HT1080 (cell line): ENCODE data around the gene ADAMTS1. TPM values are rescaled to one million over a fixed set of nuclear protein-coding genes. Genes with fewer than 3 reads are reported as not detected.

Source experiments
- DNase-seq: peaks from one replicate; pipeline ENCODE4 v3.0.0-alpha.2; 2015; ENCODE audit warnings: low read depth
- total RNA-seq: library from RNA; depleted of rRNA; stranded (reverse); fragments of >200 nt; shearing (Covaris generic); gene quantifications from 2 replicates; pipeline ENCODE4 v1.2.3, GENCODE V29; 2014

The ADAMTS1 gene
- total RNA-seq, 1 experiment from 2014 or later = not detected

DNA sequence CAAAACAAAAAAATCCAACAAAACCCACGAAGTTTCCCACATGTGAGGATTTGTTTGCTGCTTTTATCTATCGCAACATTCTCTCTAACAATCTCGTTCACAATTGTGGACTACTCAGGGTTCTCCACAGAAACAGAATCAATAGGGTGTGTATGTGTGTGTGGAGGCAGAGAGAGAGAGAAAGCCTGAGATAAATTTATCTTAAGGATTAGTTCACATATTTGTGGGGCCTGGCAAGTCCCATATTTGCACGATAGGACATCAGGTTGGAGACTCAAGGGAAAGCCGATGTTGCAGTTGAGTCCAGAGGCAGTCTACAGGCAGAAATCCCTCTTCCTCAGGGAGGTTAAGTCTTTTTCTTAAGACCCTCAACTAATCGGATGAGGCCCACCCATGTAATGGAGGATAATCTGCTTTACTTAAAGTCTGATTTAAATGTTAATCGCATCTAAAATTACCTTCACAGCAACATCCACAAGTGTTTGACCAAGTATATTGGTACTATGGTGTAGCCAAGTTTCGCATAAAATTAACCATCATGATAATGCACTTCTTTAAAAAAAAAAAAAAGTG is 31.7 kb downstream of the ADAMTS1 start:
- no peak for DNase-seq

- DNase-seq = no peak
Observed at GRCh38 chr21:26812173-26812572, 33.0 kb downstream of the ADAMTS1 start.

GRCh38 chr21:26811482-26811881 is 33.7 kb downstream of the ADAMTS1 start:
- no peak for DNase-seq

DNA sequence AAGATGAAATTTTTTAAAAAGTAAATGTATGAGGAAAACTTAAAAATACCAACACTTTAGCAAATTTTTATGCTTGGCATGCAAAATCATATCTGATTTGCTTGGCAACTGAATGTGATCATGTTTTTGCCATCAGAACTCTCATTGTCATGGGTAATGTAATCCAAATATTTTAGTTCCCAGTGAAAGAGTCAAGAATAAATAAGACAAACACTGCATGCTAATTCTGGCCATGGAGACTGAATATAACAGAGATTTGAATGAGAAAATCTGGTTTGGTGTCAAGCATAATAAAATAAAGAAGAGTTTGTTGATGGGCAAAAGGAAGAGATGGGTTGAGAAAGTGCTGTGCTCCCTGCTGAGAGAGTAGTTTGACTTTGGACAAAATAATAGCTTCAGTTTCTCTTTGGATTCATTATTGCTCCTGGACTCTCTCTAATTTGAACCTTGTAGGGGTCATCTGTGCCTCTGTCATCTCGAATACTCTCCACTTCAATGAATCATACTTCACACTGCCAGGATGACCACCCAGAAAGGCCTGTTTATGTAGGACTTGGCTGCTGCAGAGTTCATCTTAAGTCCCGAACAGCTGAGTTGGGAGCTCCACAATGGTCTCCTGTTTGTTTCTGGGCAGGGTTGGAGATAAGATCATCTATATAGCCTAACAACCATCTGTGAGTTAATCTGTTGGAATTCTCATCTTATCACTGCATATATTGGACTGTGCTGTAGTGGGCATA is 34.4 kb downstream of the ADAMTS1 start:
- no peak for DNase-seq

GRCh38 chr21:26810266-26810665 is 34.9 kb downstream of the ADAMTS1 start:
- no peak for DNase-seq

GRCh38 chr21:26809745-26810144 is 35.5 kb downstream of the ADAMTS1 start:
- no peak for DNase-seq

GRCh38 chr21:26806801-26807295 is 38.4 kb downstream of the ADAMTS1 start:
- peak; percentile 83 for DNase-seq

- DNase-seq = no peak
Observed at GRCh38 chr21:26804895-26805609, 40.2 kb downstream of the ADAMTS1 start.

GRCh38 chr21:26801498-26801897 is 43.7 kb downstream of the ADAMTS1 start:
- no peak for DNase-seq

DNA sequence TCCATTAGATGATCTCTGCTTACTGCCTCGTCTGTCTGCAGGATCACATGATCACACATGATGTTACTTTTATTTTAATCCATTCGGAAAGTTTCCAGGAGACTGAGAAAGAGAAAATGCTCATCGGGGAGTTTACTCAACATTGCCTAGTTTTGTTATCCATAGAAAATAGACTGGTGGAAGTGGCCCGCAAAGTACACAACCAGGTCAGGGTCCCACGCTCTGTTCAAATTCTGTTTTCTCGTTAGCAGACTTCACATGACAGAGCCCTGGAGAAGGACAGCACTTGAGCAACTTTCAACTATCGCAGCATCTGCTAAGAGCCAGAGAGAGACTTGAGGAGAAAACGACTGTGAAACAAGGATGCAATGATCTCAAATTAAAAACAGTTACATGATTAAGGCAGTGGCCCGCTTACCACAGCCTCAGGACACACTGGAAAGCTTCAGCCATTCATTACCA is 44.2 kb downstream of the ADAMTS1 start:
- DNase-seq = no peak

DNA sequence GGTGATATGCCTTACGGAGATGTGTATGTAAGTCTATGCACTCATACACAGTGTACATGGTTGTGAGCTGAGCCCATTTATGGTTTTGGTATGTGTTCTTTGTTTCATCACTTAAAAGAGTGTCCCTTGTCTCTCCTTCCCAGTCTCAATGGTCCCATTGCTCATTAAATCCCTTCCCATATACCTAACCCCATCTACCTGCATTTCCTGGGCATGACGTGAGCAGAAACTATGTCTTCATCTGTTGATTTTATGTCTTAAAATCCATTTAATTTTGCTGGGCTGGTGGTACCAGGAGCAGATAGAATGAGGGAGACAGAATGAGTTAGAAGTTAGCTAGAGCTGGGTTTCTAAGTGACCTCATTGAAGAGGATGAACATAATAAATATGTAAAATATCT is 44.8 kb downstream of the ADAMTS1 start:
- no peak for DNase-seq

DNA sequence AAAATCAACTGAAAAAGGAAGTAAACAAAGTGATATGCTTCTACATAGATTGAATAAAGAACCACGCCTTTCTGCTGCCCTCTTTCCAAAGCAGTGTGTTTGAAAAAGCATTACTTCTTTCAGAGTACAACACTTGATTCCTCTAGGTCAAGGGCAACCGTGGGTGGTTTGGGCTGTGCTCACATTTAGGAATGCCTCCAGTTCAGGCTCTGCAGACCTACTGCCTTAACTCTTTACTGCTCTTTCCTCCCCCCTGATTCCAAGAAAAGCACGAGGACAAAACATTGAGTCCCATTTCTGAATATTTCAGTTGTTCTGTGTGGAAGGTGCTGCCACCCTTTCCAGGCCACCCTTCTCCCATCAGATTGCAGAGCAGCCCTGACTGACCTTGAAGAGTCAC is 45.2 kb downstream of the ADAMTS1 start:
- DNase-seq = no peak

- peak; percentile 35 for DNase-seq
Observed at GRCh38 chr21:26798856-26799751, 46.1 kb downstream of the ADAMTS1 start.

DNA sequence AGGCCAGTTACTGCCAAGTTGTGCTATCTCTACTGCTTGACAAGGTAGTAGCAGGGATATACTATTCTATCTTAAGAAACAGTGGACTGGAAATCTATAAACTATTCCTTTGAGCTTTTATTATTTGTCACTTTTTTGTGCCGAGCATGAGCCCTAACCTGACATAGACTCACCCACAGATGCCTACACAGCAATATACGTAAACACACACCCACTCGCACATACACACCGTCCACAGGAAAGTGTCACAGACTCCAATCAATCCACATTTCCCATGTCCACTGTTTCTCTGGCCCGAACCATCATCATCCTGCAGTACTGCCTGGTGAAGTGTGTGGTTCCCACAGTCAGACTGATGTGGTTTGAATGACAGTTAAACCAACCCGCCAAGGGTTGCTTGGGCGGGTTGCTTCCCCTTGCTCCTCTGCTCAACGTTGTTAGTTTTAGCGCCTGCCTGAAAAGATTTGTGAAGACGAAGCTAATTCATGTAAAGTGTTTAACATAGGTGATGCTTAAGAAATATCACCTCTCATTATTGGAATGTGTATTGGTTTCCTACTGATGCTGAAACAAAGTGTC is 47.2 kb downstream of the ADAMTS1 start:
- DNase-seq = no peak

DNA sequence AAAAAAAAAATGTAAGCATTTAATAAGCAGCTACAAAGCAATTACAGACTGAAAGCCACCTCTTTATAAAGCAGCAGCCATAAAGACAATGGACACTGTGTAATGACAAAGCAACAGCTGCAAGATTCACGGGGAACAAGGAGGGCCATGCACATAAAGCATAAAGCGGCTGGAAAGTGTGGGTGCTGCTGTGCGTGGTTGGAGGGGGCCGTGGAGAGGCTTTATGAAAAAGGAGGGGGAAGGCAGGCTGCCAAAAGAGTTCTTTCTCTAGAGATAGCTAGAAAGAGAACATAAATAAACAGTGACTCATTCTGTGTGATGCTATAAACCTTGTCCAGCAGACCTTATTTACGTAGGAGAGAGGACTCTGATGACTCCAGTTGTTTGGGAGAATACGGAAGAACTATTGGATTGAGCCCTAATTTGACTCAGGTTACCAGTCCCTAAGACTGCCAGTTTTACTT is 49.3 kb downstream of the ADAMTS1 start:
- DNase-seq = peak; percentile 69

GRCh38 chr21:26795412-26795805 is 49.8 kb downstream of the ADAMTS1 start:
- no peak for DNase-seq

DNA sequence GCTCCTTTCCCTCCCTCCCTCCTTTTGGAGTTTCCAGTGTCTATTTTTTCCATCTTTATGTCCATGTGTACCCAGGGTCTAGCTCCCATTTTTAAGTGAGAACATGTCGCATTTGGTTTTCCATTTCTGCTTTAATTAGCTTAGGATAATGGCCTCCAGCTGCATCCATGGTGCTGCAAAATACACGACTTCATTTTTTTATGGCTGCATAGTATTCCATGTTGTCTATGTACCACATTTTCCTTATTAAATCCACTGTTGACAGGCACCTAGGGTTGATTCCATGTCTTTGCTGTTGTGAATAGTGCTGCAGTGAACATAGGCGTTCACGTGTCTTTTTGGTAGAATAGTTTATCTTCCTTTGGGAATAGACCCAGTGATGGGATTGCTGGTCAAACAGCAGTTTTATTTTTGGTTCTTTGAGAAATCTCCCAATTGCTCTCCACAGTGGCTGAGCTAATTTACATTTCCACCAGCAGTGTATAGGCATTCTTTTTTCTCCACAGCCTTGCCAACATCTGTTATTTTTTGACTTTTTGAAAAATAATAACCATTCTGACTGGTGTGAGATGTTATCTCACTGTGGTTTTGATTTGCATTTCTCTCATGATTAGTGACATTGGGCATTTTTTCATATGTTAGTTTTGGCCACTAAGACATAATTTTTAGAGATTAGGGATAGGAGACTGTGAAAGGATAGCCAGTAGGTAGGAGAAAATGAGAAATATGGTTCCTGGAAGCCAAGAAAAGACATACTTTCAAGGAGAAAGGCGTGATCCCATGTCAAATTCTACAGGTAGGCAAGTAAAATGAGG is 50.4 kb downstream of the ADAMTS1 start:
- DNase-seq = no peak

- no peak for DNase-seq
Observed at GRCh38 chr21:26790296-26790695, 54.9 kb downstream of the ADAMTS1 start.

DNA sequence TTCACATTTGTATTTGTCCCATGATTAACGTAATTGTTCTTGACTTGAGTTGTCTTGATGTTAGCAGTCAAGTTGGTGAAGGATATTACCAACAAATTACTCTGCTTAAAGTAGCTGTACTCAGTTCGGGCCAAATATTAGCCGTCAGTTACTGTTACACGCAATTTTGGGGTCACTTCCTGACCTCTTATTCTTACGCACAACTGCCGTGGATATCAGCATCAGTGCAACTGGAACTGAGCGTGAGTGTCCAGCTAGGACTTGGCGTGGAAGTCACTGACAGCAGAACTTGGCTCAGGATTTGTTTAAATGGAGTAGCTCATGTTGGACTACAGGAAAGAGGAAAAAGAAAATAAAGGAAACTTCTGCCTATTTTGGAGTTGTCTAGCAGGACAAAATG is 56.4 kb downstream of the ADAMTS1 start:
- no peak for DNase-seq
